Measurements from ENCODE around the gene GLDN.

GLDN gene

GRCh38 chr15:51341366-51342226, at the start of gene GLDN:
TSS of gene GLDN (plus strand) at chr15:51341655. CDS start at chr15:51341685, 30 bp downstream.
- Mint-ChIP-seq H3K27ac (no peak within 1 kb of the TSS), H3K9me3 (no peaks in the 10 kb centered on the region), H3K36me3 (no peaks in the 10 kb centered on the region), H3K4me3 (no peak within 1 kb of the TSS), H3K27me3 (peaks cover 40% of the 10 kb centered on the region), H3K4me1 (no peaks in the 10 kb centered on the region)
- DNase-seq = no peak
- CTCF ChIA-PET = no interaction called here

- peaks cover 22% of the 10 kb centered on the region for H3K27me3 Mint-ChIP-seq
- CTCF ChIA-PET = no interaction called here
These were observed 42.8 kb upstream of the GLDN start for GRCh38 chr15:51298620-51299019.

GRCh38 chr15:51299187-51300015, 42.1 kb upstream of the GLDN start:
- peaks cover 22% of the 10 kb centered on the region for H3K27me3 Mint-ChIP-seq
- no peaks in the 10 kb centered on the region for H3K9me3 Mint-ChIP-seq
- CTCF ChIA-PET = no interaction called here

More at GRCh38 chr15:51298620-51299019, 42.8 kb upstream of the GLDN start:
- H3K9me3 Mint-ChIP-seq = no peaks in the 10 kb centered on the region
- H3K27ac Mint-ChIP-seq = no peak overlapping the region
- DNase-seq = no peak
- no peaks in the 10 kb centered on the region for H3K4me1 Mint-ChIP-seq
- H3K4me3 Mint-ChIP-seq = no peak overlapping the region
- no peaks in the 10 kb centered on the region for H3K36me3 Mint-ChIP-seq

GRCh38 chr15:51302480-51302879, 39.0 kb upstream of the GLDN start:
- DNase-seq = no peak
- H3K4me1 Mint-ChIP-seq = no peaks in the 10 kb centered on the region
- H3K27ac Mint-ChIP-seq = peak overlapping the region; percentile 55
- H3K36me3 Mint-ChIP-seq = no peaks in the 10 kb centered on the region
- H3K9me3 Mint-ChIP-seq = no peaks in the 10 kb centered on the region
- H3K4me3 Mint-ChIP-seq = no peak overlapping the region
- CTCF ChIA-PET = no interaction called here
- peaks cover 20% of the 10 kb centered on the region for H3K27me3 Mint-ChIP-seq

More at GRCh38 chr15:51299187-51300015, 42.1 kb upstream of the GLDN start:
- DNase-seq = no peak
- Mint-ChIP-seq H3K4me1 (no peaks in the 10 kb centered on the region), H3K4me3 (no peak overlapping the region), H3K36me3 (no peaks in the 10 kb centered on the region), H3K27ac (no peak overlapping the region)

- Mint-ChIP-seq H3K27ac (no peak overlapping the region), H3K9me3 (no peaks in the 10 kb centered on the region), H3K36me3 (no peaks in the 10 kb centered on the region), H3K4me1 (no peaks in the 10 kb centered on the region), H3K27me3 (peaks cover 20% of the 10 kb centered on the region), H3K4me3 (no peak overlapping the region)
- no peak for DNase-seq
- CTCF ChIA-PET = no interaction called here
These were observed 37.9 kb upstream of the GLDN start for GRCh38 chr15:51303462-51303980.

GRCh38 chr15:51307325-51307724, 34.1 kb upstream of the GLDN start:
- H3K9me3 Mint-ChIP-seq = no peaks in the 10 kb centered on the region
- CTCF ChIA-PET = no interaction called here
- no peaks in the 10 kb centered on the region for H3K4me1 Mint-ChIP-seq
- peaks cover 17% of the 10 kb centered on the region for H3K27me3 Mint-ChIP-seq
- H3K4me3 Mint-ChIP-seq = no peak overlapping the region
- no peak for DNase-seq
- H3K36me3 Mint-ChIP-seq = no peaks in the 10 kb centered on the region
- no peak overlapping the region for H3K27ac Mint-ChIP-seq

- Mint-ChIP-seq H3K27me3 (peaks cover 14% of the 10 kb centered on the region), H3K36me3 (no peaks in the 10 kb centered on the region), H3K9me3 (no peaks in the 10 kb centered on the region), H3K4me1 (no peaks in the 10 kb centered on the region), H3K27ac (no peak overlapping the region), H3K4me3 (no peak overlapping the region)
- CTCF ChIA-PET = no interaction called here
- no peak for DNase-seq
These were observed 33.6 kb upstream of the GLDN start for GRCh38 chr15:51307811-51308210.

- CTCF ChIA-PET = interaction anchor here (0.7 kb wide), 1 partner anchor 23 kb away, joined by 3 read pairs; no protein-coding TSS in a partner anchor
- H3K9me3 Mint-ChIP-seq = no peaks in the 10 kb centered on the region
- no peaks in the 10 kb centered on the region for H3K36me3 Mint-ChIP-seq
- no peak overlapping the region for H3K27ac Mint-ChIP-seq
- H3K4me3 Mint-ChIP-seq = no peak overlapping the region
- no peak for DNase-seq
- H3K27me3 Mint-ChIP-seq = peaks cover 10% of the 10 kb centered on the region
- H3K4me1 Mint-ChIP-seq = no peaks in the 10 kb centered on the region
These were observed 31.4 kb upstream of the GLDN start for GRCh38 chr15:51310064-51310463.

- CTCF ChIA-PET = interaction anchor here (1.5 kb wide), 1 partner anchor 118 kb away, joined by 3 read pairs; no protein-coding TSS in a partner anchor
- H3K4me3 Mint-ChIP-seq = no peak overlapping the region
- H3K27me3 Mint-ChIP-seq = peaks cover 7% of the 10 kb centered on the region
- no peaks in the 10 kb centered on the region for H3K36me3 Mint-ChIP-seq
- H3K9me3 Mint-ChIP-seq = no peaks in the 10 kb centered on the region
- H3K27ac Mint-ChIP-seq = no peak overlapping the region
- H3K4me1 Mint-ChIP-seq = no peaks in the 10 kb centered on the region
- no peak for DNase-seq
These were observed 29.9 kb upstream of the GLDN start for GRCh38 chr15:51311510-51311909.

- CTCF ChIA-PET = interaction anchor here (1.4 to 1.5 kb wide), 2 partner anchors 119 to 149 kb away, joined by 3 to 6 read pairs; no protein-coding TSS in a partner anchor
- DNase-seq = no peak
- no peaks in the 10 kb centered on the region for H3K36me3 Mint-ChIP-seq
- no peaks in the 10 kb centered on the region for H3K4me1 Mint-ChIP-seq
- no peaks in the 10 kb centered on the region for H3K9me3 Mint-ChIP-seq
- peaks cover 7% of the 10 kb centered on the region for H3K27me3 Mint-ChIP-seq
- H3K27ac Mint-ChIP-seq = no peak overlapping the region
- H3K4me3 Mint-ChIP-seq = no peak overlapping the region
These were observed 29.0 kb upstream of the GLDN start for GRCh38 chr15:51312166-51313073.

- Mint-ChIP-seq H3K36me3 (no peaks in the 10 kb centered on the region), H3K4me3 (no peak overlapping the region), H3K27ac (no peak overlapping the region), H3K9me3 (no peaks in the 10 kb centered on the region), H3K4me1 (no peaks in the 10 kb centered on the region), H3K27me3 (peaks cover 7% of the 10 kb centered on the region)
- CTCF ChIA-PET = interaction anchor here (1.4 to 1.5 kb wide), 2 partner anchors 120 to 149 kb away, joined by 3 to 6 read pairs; no protein-coding TSS in a partner anchor
- DNase-seq = no peak
These were observed 28.4 kb upstream of the GLDN start for GRCh38 chr15:51313074-51313393.

GRCh38 chr15:51313644-51314280, 27.7 kb upstream of the GLDN start:
- H3K27me3 Mint-ChIP-seq = peaks cover 7% of the 10 kb centered on the region
- CTCF ChIA-PET = no interaction called here
- no peak for DNase-seq
- H3K9me3 Mint-ChIP-seq = no peaks in the 10 kb centered on the region
- no peaks in the 10 kb centered on the region for H3K36me3 Mint-ChIP-seq
- no peak overlapping the region for H3K4me3 Mint-ChIP-seq
- no peak overlapping the region for H3K27ac Mint-ChIP-seq
- no peaks in the 10 kb centered on the region for H3K4me1 Mint-ChIP-seq

All from activated naive CD4-positive, alpha-beta T cell treated with anti-CD3 and anti-CD28 coated beads, Interleukin-2, amount 10 ng/mL, durations not matched to agents 7 days and 5 days (primary cell).